Adrenal gland (tissue), 5 donors: Measurements from ENCODE around the gene QTRT2.

ENCODE experiments used
- POLR2A ChIP-seq, 2 donors: fragments of 450-650 bp; IDR thresholded peaks; one replicate each; pipeline ENCODE4 v1.6.1; 2017; ENCODE audit warnings: antibody characterized with exemption in 2 of 2, mild to moderate bottlenecking in 2 of 2, moderate library complexity in 1 of 2
- TF ChIP-seq, protein P1 (sequence below), 6 experiments: fragments of 450-650 bp in 4 of 6; fragments of 200-600 bp in 2 of 6; sonication (generic) in 1 of 6; IDR thresholded peaks; 1 replicate in 5 of 6; 2 replicates in 1 of 6; pipeline versions ENCODE4 v1.5.1 to v1.8.0; 2016 to 2021; ENCODE audit warnings: antibody characterized with exemption in 6 of 6, mild to moderate bottlenecking in 2 of 6, moderate library complexity in 1 of 6
- donor health status: DM: no; HTN: no; CAD: no.

DNA sequence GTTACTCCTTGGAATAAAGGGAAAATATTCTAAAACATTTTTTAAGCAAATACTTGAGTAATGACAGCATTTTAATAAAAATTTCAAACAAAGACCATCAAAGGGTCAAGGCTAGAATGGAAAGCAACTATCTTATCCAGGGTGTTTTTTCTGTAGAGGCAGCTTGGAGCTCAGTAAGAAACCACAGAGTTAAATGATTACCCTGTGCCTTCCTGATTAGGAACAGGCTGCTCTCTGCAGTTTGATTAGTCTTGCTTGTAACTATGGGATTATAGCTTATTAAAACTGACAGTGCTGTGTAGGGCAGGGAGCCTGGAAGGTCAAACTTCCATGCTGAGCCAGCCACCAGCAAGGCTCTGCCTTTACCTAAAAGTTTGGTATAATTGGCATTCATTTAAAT lies 33.1 kb downstream of the QTRT2 start:
- TF ChIP-seq, protein P1, sequence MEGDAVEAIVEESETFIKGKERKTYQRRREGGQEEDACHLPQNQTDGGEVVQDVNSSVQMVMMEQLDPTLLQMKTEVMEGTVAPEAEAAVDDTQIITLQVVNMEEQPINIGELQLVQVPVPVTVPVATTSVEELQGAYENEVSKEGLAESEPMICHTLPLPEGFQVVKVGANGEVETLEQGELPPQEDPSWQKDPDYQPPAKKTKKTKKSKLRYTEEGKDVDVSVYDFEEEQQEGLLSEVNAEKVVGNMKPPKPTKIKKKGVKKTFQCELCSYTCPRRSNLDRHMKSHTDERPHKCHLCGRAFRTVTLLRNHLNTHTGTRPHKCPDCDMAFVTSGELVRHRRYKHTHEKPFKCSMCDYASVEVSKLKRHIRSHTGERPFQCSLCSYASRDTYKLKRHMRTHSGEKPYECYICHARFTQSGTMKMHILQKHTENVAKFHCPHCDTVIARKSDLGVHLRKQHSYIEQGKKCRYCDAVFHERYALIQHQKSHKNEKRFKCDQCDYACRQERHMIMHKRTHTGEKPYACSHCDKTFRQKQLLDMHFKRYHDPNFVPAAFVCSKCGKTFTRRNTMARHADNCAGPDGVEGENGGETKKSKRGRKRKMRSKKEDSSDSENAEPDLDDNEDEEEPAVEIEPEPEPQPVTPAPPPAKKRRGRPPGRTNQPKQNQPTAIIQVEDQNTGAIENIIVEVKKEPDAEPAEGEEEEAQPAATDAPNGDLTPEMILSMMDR (IDR thresholded peaks at IDR 0.05) = no peak
- no peak for TF ChIP-seq POLR2A (IDR thresholded peaks at IDR 0.05)
